Activated naive CD4-positive, alpha-beta T cell treated with anti-CD3 and anti-CD28 coated beads, Interleukin-2, amount 50 U/mL, for 24 hours (primary cell): ENCODE results near the gene CXCL17.
A peak's percentile ranks its signal among the peaks of the same experiment; 100 is the strongest.
"Not testable (repeated sequence)": the region's sequence is repeated elsewhere in the genome, so short reads cannot be mapped to it uniquely, and the experiment has no call there.

Experiments used
- H3K27ac Mint-ChIP-seq: one replicate; pipeline ENCODE4 v1.8.0; 2021; ENCODE audit warnings: mild to moderate bottlenecking, mixed read lengths
- H3K27me3 Mint-ChIP-seq: one replicate; pipeline ENCODE4 v1.8.0; 2021; ENCODE audit warnings: mixed read lengths
- H3K36me3 Mint-ChIP-seq: one replicate; pipeline ENCODE4 v1.8.0; 2021; ENCODE audit warnings: mixed read lengths
- H3K4me1 Mint-ChIP-seq: one replicate; pipeline ENCODE4 v1.8.0; 2021; ENCODE audit warnings: mixed read lengths
- H3K4me3 Mint-ChIP-seq: one replicate; pipeline ENCODE4 v1.8.0; 2021; ENCODE audit warnings: mild to moderate bottlenecking, mixed read lengths
- H3K9me3 Mint-ChIP-seq: one replicate; pipeline ENCODE4 v1.8.0; 2021; ENCODE audit warnings: mixed read lengths

CXCL17 gene

GRCh38 chr19:42442833-42443232, at the start of gene CXCL17:
Gene CXCL17, minus strand, starts transcription at chr19:42442946. Its CDS starts 114 bp downstream, at chr19:42442832.
- Mint-ChIP-seq H3K27me3 (no peaks in the 10 kb centered on the region), H3K27ac (no peak within 1 kb of the TSS), H3K36me3 (no peaks in the 10 kb centered on the region)

DNA sequence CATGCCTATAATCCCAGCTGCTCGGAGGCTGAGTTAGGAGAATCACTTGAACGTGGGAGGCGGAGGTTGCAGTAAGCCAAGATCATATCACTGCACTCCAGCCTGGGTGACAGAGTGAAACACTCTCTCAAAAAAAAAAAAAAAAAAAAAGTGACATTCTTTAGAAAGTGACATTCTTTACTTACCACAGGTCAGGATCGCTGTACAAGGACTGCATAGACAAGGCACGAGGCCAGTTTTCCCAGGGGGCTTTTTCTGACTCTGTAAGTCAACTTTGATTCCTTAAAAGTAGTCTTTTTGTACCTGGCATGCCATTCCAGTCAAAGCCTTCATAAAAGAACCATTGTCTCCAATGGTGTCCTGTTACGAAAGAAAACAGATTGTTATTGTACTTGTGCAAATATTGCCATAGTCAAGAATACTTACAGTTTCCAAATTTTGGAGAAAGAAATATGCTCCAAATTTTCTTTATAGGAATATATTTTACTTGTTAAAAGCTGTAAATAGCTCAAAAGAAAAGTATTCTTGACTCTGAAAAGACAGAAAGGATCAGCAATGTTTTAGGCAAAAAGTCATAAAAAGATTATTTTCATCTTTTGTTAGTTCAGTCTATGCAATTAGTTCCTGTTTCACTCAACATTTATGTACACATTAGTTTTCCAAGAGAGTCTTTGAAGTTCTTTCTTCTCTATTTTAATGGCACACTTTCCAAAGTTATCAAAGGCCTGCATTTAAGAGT, 46.2 kb upstream of the CXCL17 start:
- Mint-ChIP-seq H3K36me3 (no peaks in the 10 kb centered on the region), H3K27me3 (no peaks in the 10 kb centered on the region), H3K9me3 (no peaks in the 10 kb centered on the region), H3K4me3 (no peak overlapping the region), H3K4me1 (no peaks in the 10 kb centered on the region), H3K27ac (no peak overlapping the region)

More at GRCh38 chr19:42442833-42443232, at the start of gene CXCL17:
- no peak within 1 kb of the TSS for H3K4me3 Mint-ChIP-seq
- H3K9me3 Mint-ChIP-seq, result no peaks in the 10 kb centered on the region
- peaks cover 27% of the 10 kb centered on the region for H3K4me1 Mint-ChIP-seq

DNA sequence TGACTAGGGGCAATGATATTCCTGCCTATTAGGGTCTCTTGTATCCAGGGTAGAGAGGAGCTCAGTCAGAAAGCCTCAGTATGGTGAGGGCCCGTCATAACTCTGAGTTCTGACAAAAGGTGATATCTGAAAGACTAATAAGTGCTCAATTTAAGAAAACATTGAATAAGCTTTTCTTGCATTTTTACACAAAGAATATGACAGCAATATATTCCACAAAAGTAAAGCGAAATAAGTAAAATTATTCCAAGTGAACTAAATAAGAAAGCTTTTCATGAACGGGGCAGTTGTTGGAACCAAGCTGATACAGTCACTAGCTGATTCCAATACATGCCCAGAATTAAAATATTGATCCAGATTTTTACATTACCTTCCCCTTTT, 45.0 kb upstream of the CXCL17 start:
- Mint-ChIP-seq H3K4me1 (no peaks in the 10 kb centered on the region), H3K27ac (no peak overlapping the region), H3K36me3 (no peaks in the 10 kb centered on the region), H3K9me3 (no peaks in the 10 kb centered on the region), H3K4me3 (no peak overlapping the region), H3K27me3 (no peaks in the 10 kb centered on the region)

- Mint-ChIP-seq H3K27ac (no peak overlapping the region), H3K9me3 (no peaks in the 10 kb centered on the region), H3K27me3 (no peaks in the 10 kb centered on the region), H3K36me3 (no peaks in the 10 kb centered on the region), H3K4me3 (no peak overlapping the region), H3K4me1 (no peaks in the 10 kb centered on the region)
Measured at GRCh38 chr19:42487032-42487797, 44.5 kb upstream of the CXCL17 start.

DNA sequence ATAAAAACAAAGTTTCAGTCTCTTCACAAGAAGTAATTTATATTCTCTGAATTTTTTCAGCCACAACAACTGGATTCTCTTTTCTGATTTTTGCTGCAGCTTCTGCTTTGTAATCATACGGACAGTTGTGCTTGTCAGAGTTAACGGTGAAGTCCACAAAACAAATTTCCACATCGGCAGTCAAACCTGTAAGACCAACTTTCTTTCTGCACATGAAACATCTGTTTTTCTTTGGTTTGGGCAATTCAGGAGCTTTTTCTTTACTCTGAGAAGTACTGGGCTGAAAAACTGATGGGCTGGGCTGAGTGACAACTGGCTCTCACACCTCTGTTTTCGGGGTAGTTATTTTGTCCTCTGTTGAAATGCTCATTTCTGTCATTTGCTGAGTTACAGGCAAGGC, 42.3 kb upstream of the CXCL17 start:
- not testable (repeated sequence) for H3K36me3 Mint-ChIP-seq, H3K9me3 Mint-ChIP-seq, H3K4me3 Mint-ChIP-seq, H3K27ac Mint-ChIP-seq, H3K27me3 Mint-ChIP-seq
- H3K4me1 Mint-ChIP-seq, result peaks cover 16% of the 10 kb centered on the region

- Mint-ChIP-seq H3K9me3 (no peaks in the 10 kb centered on the region), H3K27ac (peak overlapping the region; percentile 79), H3K4me3 (peak overlapping the region; percentile 11), H3K36me3 (no peaks in the 10 kb centered on the region), H3K27me3 (no peaks in the 10 kb centered on the region), H3K4me1 (peaks cover 16% of the 10 kb centered on the region)
Measured at GRCh38 chr19:42480335-42481095, 37.8 kb upstream of the CXCL17 start.

DNA sequence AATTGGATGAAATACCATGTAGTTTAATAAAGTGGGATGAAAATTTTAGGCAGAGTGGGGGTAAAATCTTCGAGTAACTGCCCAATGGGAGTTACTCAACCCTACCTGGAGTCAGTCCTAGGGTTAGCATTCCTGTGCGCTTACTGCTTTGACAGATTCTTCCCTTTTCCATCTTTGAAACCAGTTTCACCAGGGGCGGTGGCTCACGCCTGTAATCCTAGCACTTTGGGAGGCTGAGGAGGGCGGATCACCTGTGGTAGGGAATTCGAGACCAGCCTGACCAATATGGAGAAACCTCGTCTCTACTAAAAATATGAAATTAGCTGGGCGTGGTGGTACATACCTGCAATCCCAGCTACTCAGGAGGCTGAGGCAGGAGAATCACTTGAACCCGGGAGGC, 37.0 kb upstream of the CXCL17 start:
- no peak overlapping the region for H3K27ac Mint-ChIP-seq
- no peak overlapping the region for H3K4me3 Mint-ChIP-seq
- H3K4me1 Mint-ChIP-seq, result peaks cover 16% of the 10 kb centered on the region
- no peaks in the 10 kb centered on the region for H3K36me3 Mint-ChIP-seq
- H3K27me3 Mint-ChIP-seq, result no peaks in the 10 kb centered on the region
- no peaks in the 10 kb centered on the region for H3K9me3 Mint-ChIP-seq

GRCh38 chr19:42478765-42479311, 36.1 kb upstream of the CXCL17 start:
- Mint-ChIP-seq H3K36me3 (no peaks in the 10 kb centered on the region), H3K27ac (no peak overlapping the region), H3K27me3 (no peaks in the 10 kb centered on the region), H3K9me3 (no peaks in the 10 kb centered on the region), H3K4me3 (no peak overlapping the region), H3K4me1 (peaks cover 16% of the 10 kb centered on the region)

DNA sequence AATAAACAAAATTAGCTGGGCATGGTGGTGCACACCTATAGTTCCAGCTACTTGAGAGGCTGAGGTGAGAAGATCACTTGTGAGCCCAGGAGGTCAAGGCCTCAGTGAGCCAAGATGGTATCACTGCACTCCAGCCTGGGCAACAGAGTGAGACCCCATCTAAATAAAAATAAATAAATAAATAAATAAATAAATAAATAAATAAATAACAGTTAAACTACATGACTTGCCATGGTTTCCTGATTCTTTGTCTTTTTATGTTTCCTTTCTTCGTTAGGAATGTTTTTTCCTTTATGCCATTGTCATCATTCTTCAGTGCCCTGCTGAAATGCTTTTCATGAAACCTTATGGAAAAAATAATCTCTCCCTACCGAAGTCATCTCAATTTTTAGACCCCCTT, 35.2 kb upstream of the CXCL17 start:
- Mint-ChIP-seq H3K36me3 (no peaks in the 10 kb centered on the region), H3K4me1 (peaks cover 16% of the 10 kb centered on the region), H3K27ac (no peak overlapping the region), H3K4me3 (no peak overlapping the region), H3K27me3 (no peaks in the 10 kb centered on the region), H3K9me3 (no peaks in the 10 kb centered on the region)

DNA sequence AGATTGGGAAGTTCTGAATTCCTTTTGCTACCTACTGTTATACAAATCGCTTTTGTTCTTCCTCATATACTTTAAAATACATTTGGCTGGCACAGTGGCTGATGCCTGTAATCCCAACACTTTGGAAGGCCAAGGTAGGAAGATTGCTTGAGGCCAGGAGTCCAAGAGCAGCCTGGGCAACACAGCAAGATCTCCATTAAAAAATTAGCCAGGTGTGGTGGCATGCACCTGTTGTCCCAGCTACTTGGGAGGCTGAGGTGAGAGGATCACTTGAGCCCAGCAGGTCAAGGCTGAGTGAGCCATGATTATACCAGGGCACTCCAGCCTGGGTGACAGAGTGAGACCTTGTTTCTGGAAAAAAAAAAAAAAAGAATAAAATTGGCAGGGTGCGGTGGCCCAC, 34.4 kb upstream of the CXCL17 start:
- Mint-ChIP-seq H3K27me3 (peaks cover 2% of the 10 kb centered on the region), H3K4me3 (no peak overlapping the region), H3K9me3 (no peaks in the 10 kb centered on the region), H3K4me1 (peaks cover 16% of the 10 kb centered on the region), H3K27ac (no peak overlapping the region), H3K36me3 (no peaks in the 10 kb centered on the region)

DNA sequence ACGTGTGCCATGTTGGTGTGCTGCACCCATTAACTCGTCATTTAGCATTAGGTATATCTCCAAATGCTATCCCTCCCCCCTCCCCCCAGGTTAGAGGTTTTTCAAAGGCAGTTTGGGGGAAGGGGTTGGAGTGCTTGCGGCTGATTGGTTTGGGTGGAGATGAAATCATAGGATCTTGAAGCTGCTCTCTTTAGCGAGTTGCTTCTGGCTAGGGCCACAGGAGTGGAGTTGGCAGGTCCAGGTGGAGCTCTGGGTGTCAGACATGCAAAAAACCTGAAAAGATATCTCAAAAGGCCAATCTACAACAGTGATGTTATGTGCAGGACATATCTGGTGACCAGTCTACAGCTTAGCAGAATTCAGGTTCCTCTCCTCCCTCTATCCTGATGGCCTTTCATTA, 32.6 kb upstream of the CXCL17 start:
- peaks cover 3% of the 10 kb centered on the region for H3K4me1 Mint-ChIP-seq
- no peak overlapping the region for H3K27ac Mint-ChIP-seq
- peaks cover 2% of the 10 kb centered on the region for H3K27me3 Mint-ChIP-seq
- no peaks in the 10 kb centered on the region for H3K9me3 Mint-ChIP-seq
- H3K36me3 Mint-ChIP-seq, result no peaks in the 10 kb centered on the region
- H3K4me3 Mint-ChIP-seq, result no peak overlapping the region

DNA sequence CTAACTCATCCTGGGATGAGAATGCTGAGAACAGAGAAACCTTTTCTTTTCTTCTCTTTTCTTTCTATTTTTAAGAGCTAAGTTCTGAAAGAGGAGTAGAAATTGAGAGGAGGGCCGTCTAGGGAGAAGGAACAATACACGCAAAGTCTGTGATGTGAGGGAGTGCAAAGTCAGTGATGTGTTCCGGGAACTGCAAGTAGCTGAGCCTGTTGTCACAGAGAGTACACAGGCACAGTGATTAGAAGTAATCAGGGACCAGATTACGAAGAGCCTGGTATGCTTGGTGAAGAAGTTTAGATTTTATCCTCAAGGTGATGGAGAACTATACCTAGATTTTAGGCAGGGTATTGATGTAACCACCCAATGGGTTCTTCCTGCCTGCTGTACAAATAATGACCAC, 32.0 kb upstream of the CXCL17 start:
- no peak overlapping the region for H3K27ac Mint-ChIP-seq
- H3K36me3 Mint-ChIP-seq, result no peaks in the 10 kb centered on the region
- H3K9me3 Mint-ChIP-seq, result no peaks in the 10 kb centered on the region
- peaks cover 2% of the 10 kb centered on the region for H3K27me3 Mint-ChIP-seq
- peaks cover 3% of the 10 kb centered on the region for H3K4me1 Mint-ChIP-seq
- H3K4me3 Mint-ChIP-seq, result no peak overlapping the region

DNA sequence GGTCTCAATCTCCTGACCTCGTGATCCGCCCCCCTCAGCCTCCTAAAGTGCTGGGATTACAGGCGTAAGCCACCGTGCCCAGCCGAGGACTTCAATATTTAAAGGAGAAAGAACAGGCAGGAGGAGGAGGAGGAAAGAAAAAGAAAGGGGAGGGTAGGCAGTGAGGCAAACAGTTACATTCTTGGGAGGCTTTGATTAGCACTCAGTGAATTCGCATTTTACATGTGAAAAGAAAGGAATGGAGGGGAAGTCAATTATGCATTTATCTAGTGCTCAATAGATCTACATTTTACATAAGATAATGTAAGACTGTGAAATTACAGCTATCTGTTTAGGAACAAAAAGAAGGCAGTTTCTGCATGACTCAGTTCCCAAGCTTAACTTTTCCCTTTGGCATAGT, 30.9 kb upstream of the CXCL17 start:
- Mint-ChIP-seq H3K4me3 (no peak overlapping the region), H3K36me3 (no peaks in the 10 kb centered on the region), H3K4me1 (peaks cover 5% of the 10 kb centered on the region), H3K9me3 (no peaks in the 10 kb centered on the region), H3K27me3 (peaks cover 2% of the 10 kb centered on the region), H3K27ac (no peak overlapping the region)

DNA sequence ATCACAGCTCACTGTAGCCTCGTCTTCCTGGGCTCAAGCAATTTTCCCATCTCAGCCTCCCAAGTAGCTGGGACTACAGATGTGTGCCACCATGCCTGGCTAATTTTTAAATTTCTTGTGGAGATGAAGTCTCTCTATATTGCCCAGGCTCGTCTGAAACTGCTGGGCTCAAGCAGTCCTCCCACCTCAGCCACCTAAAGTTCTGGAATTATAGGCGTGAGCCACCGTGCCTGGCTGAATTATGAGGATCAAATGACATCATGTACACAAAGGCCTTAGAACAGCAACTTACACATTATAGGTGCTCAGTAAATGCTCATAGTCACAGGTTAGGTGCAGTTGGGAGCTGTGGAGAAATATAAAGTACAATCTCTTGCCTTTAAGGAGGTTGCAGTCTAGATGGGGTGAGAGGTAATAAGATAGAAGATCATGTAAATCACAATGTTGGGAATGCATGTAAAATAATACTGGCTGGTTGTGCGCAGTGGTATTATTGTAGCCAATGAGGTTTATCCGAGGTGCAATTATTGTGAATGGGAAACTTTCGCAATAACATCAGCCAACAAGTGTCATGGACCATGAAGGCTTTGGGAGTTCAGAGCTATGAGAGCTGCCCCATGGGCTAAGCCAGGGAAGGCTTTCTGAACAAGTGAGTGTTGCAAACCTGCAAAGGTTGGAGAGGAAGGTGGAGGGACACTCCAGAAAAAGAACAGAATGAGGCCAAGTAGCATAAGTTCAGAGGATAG, 29.8 kb upstream of the CXCL17 start:
- H3K4me3 Mint-ChIP-seq, result no peak overlapping the region
- H3K36me3 Mint-ChIP-seq, result no peaks in the 10 kb centered on the region
- H3K27ac Mint-ChIP-seq, result no peak overlapping the region
- H3K4me1 Mint-ChIP-seq, result peaks cover 5% of the 10 kb centered on the region
- H3K9me3 Mint-ChIP-seq, result no peaks in the 10 kb centered on the region
- peaks cover 2% of the 10 kb centered on the region for H3K27me3 Mint-ChIP-seq

GRCh38 chr19:42471554-42472249, 29.0 kb upstream of the CXCL17 start:
- Mint-ChIP-seq H3K4me1 (peaks cover 10% of the 10 kb centered on the region), H3K9me3 (no peaks in the 10 kb centered on the region), H3K27ac (no peak overlapping the region), H3K27me3 (peaks cover 2% of the 10 kb centered on the region), H3K4me3 (no peak overlapping the region), H3K36me3 (no peaks in the 10 kb centered on the region)
